Measurements from ENCODE around the gene TCF20. TPM values are rescaled to one million over a fixed set of nuclear protein-coding genes. Genes with fewer than 3 reads are reported as not detected.
A peak's percentile ranks its signal among the peaks of the same experiment; 100 is the strongest.

Gene TCF20
- polyA plus RNA-seq, 10 donors = 7.3 to 16.9 (median 9.5) TPM

- DNase-seq = no peak
These were observed 7.5 kb downstream of the TCF20 start for GRCh38 chr22:42262964-42263363.

GRCh38 chr22:42261296-42261695, 9.2 kb downstream of the TCF20 start:
- DNase-seq = peak in 1 of 3 donors; percentile 63

GRCh38 chr22:42258126-42258525, 12.3 kb downstream of the TCF20 start:
- no peak for DNase-seq

GRCh38 chr22:42257386-42257785, 13.1 kb downstream of the TCF20 start:
- no peak for DNase-seq

- no peak for DNase-seq
These were observed 13.5 kb downstream of the TCF20 start for GRCh38 chr22:42256930-42257329.

DNA sequence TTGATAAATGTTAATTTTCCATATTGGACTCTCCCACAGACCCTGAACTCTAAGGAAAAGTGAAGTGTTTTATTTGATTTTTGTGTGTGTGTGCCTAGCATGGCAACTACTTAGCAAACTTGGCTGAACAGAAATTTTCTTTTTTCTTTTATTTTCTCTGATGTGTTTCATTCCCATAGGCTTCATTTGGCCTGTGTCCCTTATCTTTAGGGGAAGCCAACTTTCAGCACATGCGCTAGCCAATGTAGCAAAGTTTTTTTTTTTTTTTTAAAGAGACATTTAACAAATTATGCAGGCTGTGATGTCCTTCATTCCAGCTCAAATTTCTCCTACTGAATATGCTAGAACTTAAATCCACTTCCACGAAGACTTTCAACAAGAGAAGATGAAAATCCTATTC, 14.2 kb downstream of the TCF20 start:
- peak in 1 of 3 donors; percentile 36 for DNase-seq

GRCh38 chr22:42249831-42250230, 20.6 kb downstream of the TCF20 start:
- DNase-seq = no peak

GRCh38 chr22:42248995-42249394, 21.5 kb downstream of the TCF20 start:
- DNase-seq = no peak

DNA sequence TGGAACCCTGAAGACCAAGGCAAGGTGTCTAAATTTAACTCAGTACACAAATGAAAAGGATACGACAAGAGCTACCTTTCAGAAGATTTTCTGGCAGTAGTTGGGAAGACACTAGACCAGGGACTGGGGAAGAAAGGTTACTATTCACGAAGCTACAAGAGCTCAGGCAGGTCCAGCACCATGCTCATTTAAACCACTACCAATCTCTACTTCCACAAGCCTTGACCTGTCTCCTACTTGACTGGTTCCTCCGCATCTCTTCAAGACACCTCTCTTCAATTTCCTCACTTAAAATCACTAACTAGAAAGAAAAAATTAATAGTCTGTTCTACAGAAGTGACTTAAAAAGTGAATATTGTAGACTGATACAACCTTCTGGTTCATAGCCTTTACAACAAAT, 22.9 kb downstream of the TCF20 start:
- no peak for DNase-seq

DNA sequence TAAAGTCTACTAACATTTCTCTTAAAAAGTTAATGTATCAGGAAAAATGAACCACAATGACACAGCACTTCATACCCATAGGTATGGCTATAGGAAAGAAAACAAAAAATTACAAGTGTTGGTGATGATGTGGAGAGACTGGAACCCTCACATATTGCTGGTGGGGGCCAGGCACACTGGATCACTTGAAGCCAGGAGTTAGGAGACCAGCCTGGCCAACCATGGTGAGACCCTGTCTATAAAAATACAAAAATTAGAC, 26.7 kb downstream of the TCF20 start:
- no peak for DNase-seq

- DNase-seq = no peak
These were observed 33.6 kb downstream of the TCF20 start for GRCh38 chr22:42236848-42237247.

GRCh38 chr22:42236268-42236667, 34.2 kb downstream of the TCF20 start:
- DNase-seq = no peak

- no peak for DNase-seq
These were observed 36.6 kb downstream of the TCF20 start for GRCh38 chr22:42233879-42234278.

- no peak for DNase-seq
These were observed 38.5 kb downstream of the TCF20 start for GRCh38 chr22:42231929-42232328.

DNA sequence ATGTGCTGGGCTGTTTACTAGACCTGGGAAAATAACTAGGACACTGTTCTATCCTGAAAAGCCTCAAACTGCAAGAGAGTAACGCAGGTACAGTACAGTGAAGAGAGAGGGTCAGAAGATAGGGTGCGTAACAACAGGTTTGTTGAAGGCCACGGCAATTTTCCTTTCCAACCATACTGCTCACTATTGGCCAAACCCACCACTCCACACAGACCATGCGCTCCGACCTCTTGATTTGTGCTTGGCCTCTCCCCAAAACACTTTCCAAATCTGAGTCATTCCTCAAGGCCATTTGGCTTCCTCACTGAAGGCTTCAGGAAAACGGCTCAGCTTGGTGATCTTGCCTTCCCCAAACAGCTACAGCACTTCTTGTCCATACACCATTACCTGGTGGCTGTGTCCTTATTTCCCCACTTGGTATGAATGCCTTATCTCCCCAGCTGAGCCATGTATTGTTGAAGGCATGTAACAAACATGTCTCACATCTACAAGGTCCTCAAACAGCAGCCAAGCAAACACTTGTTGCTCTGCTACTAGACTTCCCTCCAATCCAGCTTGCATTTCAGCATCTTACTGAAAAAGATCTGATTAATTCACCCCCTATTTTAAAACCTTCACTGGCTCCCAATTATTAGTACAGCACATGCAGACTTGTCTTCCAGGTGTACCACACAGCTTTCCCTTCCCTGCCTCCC, 40.9 kb downstream of the TCF20 start:
- peak; percentile 7 to 73 (median 72) for DNase-seq

GRCh38 chr22:42228483-42228882, 42.0 kb downstream of the TCF20 start:
- peak in 2 of 3 donors; percentile 27 to 45 for DNase-seq

GRCh38 chr22:42227435-42227834, 43.0 kb downstream of the TCF20 start:
- no peak for DNase-seq

- DNase-seq = no peak
These were observed 44.6 kb downstream of the TCF20 start for GRCh38 chr22:42225841-42226240.

DNA sequence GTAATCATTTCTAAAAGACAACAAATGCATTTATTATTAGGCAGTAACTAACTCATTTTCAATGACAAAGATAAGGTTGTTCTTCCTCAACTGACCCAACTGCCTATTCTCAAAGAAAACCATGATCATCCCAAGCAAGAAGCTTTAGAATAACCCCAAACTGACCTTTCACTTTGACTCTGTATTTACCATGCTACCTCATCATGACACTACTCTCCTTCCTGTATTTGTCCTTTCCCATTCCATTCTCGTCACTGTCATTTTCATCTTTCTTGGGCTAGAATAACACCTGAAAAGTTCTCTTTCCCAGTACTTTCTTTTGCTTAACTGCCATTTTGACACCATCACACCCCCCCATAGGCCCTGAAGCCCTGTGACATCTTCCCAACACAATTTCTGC, 48.3 kb downstream of the TCF20 start:
- DNase-seq = no peak

Other genes starting within 250 kb of the TCF20 start
- 10 to 100 TPM; 16.9 to 28.0 (median 20.9) TPM for gene NAGA, start 199.8 kb downstream of the TCF20 start, polyA plus RNA-seq (ENCODE audit: insufficient read length in 10 of 10)
- 10 to 100 TPM; 14.5 to 33.0 (median 19.8) TPM for gene PHETA2, start 196.4 kb downstream of the TCF20 start, polyA plus RNA-seq (ENCODE audit: insufficient read length in 10 of 10)
- 100 to 1,000 TPM in 9 of 10 donors, 10 to 100 TPM in 1; 94.1 to 156 (median 122) TPM for gene SMDT1, start 191.0 kb downstream of the TCF20 start, polyA plus RNA-seq (ENCODE audit: insufficient read length in 10 of 10)
- gene NDUFA6, start 179.9 kb downstream of the TCF20 start, polyA plus RNA-seq (ENCODE audit: insufficient read length in 10 of 10) = 100 to 1,000 TPM in 3 of 10 donors, 10 to 100 TPM in 7; 84.3 to 130 (median 95.8) TPM
- 1 to 10 TPM in 7 of 10 donors, under 1 TPM in 3; 0.59 to 3.7 (median 1.2) TPM for gene CYP2D6, start 139.8 kb downstream of the TCF20 start, polyA plus RNA-seq (ENCODE audit: insufficient read length in 10 of 10)
- 1 to 10 TPM in 2 of 10 donors, under 1 TPM in 8; 0.35 to 1.2 (median 0.88) TPM for gene NFAM1, start 161.8 kb upstream of the TCF20 start, polyA plus RNA-seq (ENCODE audit: insufficient read length in 10 of 10)
- 10 to 100 TPM; 15.3 to 30.3 (median 19.7) TPM for gene RRP7A, start 249.1 kb upstream of the TCF20 start, polyA plus RNA-seq (ENCODE audit: insufficient read length in 10 of 10)

Data from muscle of back (tissue), 11 donors.